ENCODE results near the gene PRRG4.
A peak's percentile ranks its signal among the peaks of the same experiment; 100 is the strongest.
"Not testable (repeated sequence)": the region's sequence is repeated elsewhere in the genome, so short reads cannot be mapped to it uniquely, and the experiment has no call there.

The PRRG4 gene

GRCh38 chr11:32887707-32888383 is 58.1 kb downstream of the PRRG4 start:
- DNase-seq = not testable (repeated sequence)

DNA sequence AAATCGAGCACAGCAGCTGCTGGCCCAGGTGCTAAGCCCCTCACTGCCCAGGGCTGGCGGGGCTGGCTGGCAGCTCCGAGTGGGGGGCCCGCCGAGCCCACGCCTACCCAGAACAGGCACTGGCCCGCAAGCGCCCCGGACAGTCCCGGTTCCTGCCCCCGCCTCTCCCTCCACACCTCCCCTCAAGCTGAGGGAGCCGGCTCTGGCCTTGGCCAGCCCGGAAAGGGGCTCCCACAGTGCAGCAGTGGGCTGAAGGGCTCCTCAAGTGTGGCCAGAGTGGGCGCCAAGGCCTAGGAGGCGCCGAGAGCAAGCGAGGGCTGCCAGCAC is 58.6 kb downstream of the PRRG4 start:
- DNase-seq = not testable (repeated sequence)

GRCh38 chr11:32888805-32889204 is 59.1 kb downstream of the PRRG4 start:
- DNase-seq = no peak

GRCh38 chr11:32890843-32891656 is 61.3 kb downstream of the PRRG4 start:
- DNase-seq = no peak

GRCh38 chr11:32891657-32892354 is 62.1 kb downstream of the PRRG4 start:
- no peak for DNase-seq

DNA sequence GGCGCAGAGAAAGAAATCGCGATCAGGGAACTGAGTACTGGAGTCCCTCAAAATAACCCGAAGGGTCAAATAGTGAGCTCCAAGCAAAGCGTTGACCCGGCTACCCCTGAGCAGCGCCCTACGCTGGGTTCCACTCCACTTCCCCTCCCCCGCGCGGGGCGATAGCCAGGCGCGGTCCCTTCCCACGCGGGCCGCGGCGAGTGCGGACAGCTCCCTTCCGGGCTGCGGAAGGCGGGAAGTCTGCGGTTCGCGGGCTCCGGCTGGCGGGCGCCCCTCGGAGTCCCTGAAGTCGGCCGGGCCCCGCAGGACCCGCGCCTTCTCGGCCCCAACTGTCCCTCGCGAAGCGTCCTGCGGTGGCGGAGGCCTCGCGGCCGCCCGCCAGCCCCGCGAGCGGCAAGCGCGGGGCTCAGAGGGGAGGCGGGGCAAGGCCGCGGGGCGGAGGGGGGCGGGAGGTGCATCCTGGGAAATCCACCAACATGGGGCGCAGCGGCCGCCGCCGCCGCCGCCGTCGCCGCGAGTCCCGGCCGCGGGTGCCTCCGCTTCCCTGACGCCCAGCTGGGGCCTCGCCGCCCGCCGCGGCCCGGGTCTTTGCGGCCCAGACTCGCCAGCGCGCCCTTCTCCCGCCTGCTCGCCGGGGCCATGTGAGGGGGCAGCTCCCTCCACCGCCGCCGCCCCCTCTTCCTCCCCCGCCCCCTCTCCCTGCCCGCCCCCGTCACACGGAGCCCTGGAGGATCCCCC is 62.8 kb downstream of the PRRG4 start, which contains the start of gene QSER1:
QSER1 (plus strand) TSS at position 457 of the 738 bp plus-strand sequence. CDS start 315 bp downstream, outside the sequence.
- peak; percentile 57 for DNase-seq

- peak; percentile 31 for DNase-seq
Observed at GRCh38 chr11:32893093-32893342, 63.3 kb downstream of the PRRG4 start.

GRCh38 chr11:32893343-32894148 is 63.8 kb downstream of the PRRG4 start:
- peak; percentile 3 for DNase-seq

GRCh38 chr11:32894149-32894827 is 64.6 kb downstream of the PRRG4 start:
- peak; percentile 30 for DNase-seq

DNA sequence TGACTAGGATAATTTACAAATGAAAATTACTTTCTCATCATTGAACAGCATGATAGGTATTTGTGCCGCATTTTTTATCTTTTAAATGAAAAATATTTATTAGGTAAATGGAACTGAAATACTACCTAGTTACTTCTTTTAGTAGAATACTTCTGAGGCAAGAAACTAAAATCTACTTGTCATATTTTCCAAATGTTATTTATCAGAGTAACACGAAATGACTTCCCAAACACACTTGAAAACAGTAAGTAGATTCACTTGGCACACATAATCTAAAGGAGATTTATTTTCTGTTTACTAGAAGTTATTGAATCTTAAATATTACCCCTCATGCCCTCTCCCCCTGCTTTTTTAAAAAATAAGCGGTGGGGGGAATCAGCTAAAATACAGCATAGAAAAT is 65.2 kb downstream of the PRRG4 start:
- DNase-seq = no peak

DNA sequence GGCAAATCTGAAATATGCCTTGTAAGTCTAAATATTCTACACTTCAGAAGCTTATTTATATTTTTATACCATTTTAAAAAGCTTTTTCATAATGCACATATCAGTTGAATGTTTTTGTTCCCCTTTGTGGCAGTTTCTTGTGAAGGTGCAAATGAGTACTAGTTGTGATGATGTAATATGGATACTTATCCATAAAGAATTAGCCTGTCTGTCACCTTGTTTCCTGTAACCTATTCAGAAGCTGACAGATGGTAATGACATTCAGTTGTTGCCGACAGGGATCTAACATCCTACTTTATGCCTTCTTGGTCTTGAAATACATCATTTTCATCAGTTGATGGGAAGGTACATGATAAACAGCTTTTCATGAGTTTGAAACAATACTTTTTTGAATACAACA is 65.7 kb downstream of the PRRG4 start:
- no peak for DNase-seq

DNA sequence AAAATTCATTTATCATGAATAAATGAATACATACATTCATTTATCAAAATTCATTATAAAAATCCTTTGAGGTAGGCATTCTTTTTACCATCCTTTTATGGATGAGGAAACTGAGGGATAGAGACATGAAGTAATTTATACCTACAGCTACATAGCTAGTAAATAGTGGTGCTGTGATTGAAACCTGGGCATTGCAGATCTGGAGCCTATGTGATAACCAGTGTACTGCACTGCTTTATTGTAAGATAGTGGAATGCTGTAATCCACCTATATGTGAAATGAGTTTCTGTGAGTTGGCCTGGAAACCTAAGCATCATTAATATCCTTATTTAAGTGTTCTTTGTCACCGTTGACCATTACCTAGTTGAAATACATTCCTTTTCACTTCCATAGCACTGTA is 67.4 kb downstream of the PRRG4 start:
- no peak for DNase-seq

- no peak for DNase-seq
Observed at GRCh38 chr11:32899438-32899837, 69.7 kb downstream of the PRRG4 start.

GRCh38 chr11:32902089-32902665 is 72.5 kb downstream of the PRRG4 start:
- no peak for DNase-seq

DNA sequence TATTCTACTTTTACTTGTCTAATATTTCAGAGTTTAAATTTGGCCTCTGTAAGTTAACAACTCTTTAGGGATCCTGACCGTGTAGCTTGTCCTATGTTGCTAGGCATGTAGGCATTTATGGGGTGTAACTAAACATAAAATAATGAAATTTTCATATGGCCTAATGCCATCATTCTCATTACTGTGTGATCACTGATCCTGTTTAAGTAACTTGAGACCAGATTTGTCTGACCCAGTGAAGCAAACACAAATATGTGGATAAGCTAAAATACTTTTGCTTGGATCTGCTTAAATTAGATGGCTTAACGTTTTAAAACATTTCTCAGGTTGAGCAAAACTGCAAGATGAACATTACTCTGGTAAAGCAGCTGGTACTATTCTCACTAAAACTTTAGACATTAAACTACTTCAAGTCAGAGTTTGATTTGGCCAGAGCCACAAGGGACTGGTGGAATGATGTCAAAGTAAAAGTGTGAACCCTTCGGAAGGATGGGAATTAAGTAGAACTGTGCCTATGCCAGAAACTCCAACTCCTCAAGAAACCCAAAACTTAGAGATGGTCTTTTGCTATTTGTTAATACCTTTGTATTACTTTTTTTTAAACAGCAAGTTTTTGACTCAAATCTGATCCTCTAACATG is 75.4 kb downstream of the PRRG4 start:
- DNase-seq = no peak

All from effector CD4-positive, alpha-beta T cell (primary cell).